Prostate gland (tissue), 2 donors: Measurements from ENCODE around the gene RBM20.
"Not testable (repeated sequence)": the region's sequence is repeated elsewhere in the genome, so short reads cannot be mapped to it uniquely, and the experiment has no call there.

ENCODE experiments used
- CTCF ChIP-seq, 4 experiments: fragments of 200-600 bp in 2 of 4; fragments of 450-650 bp in 2 of 4; sonication (generic) in 2 of 4; IDR thresholded peaks; 1 replicate in 3 of 4; 2 replicates in 1 of 4; pipeline ENCODE4 v1.5.1; 2016 to 2019; ENCODE audit warnings: antibody characterized with exemption in 4 of 4, mild to moderate bottlenecking in 2 of 4, moderate library complexity in 2 of 4
- POLR2A ChIP-seq: fragments of 450-650 bp; IDR thresholded peaks from one replicate; pipeline ENCODE4 v1.6.1; 2016; ENCODE audit warnings: antibody characterized with exemption, mild to moderate bottlenecking
- POLR2AphosphoS5 ChIP-seq: sonication (generic); formaldehyde crosslinking; IDR thresholded peaks from one replicate; pipeline ENCODE4 v1.6.1; 2017; ENCODE audit warnings: antibody characterized with exemption

- TF ChIP-seq POLR2A; CTCF (IDR thresholded peaks at IDR 0.05); POLR2AphosphoS5: not testable (repeated sequence)
Observed at GRCh38 chr10:110610781-110611180, 33.4 kb upstream of the RBM20 start.
